ENCODE measurements around the gene AGXT. TPM values are rescaled to one million over a fixed set of nuclear protein-coding genes. Genes with fewer than 3 reads are reported as not detected.

AGXT gene
- 0.20 and 0.39 TPM in 2 replicates for total RNA-seq (2022)
- percentile 13 among the genes with signal in this experiment for Bru-seq, nascent RNA
- percentile 21 among the genes with signal in this experiment for BruChase-seq, experiment 1, labeled RNA remaining after a 2-hour chase
- BruChase-seq, experiment 2, labeled RNA remaining after a 6-hour chase, result percentile 21 among the genes with signal in this experiment
- long read RNA-seq, partial matches to known transcripts, result 1 of 2 reads
- long read RNA-seq, other reads (novel, unspliced or antisense), result 1 of 2 reads

DNA sequence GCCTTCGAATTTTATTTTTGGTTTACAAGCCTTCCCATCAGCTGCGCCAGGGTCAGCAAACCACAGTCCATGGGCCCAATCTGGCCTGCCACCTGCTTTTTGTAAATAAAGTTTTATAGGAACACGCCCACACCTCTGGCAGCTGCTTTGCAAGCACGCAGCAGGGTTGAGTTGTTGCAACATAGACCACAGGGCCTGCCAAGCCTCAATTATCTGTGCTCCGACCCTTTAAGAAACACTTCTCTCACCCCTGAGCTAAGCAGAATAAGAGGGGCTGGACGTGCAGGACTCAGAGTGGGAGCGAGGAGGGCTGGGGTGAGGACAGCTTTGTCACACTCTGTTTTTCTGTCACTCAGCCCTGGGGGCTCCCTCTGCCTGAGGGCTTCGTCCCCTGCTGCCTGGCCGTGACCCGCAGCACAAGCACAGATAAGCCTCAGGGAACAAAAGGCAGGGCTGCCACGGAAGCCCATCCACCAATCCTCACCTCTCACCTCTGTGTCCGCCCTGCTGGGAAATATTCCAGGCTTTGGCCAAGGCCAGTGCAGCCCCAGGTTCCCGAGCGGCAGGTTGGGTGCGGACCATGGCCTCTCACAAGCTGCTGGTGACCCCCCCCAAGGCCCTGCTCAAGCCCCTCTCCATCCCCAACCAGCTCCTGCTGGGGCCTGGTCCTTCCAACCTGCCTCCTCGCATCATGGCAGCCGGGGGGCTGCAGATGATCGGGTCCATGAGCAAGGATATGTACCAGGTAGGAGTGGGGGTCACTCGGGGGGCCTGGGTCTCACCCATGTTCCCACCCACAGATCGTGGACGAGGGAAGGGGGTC lies at the start of gene AGXT:
AGXT (plus strand) TSS at position 539 of the 823 bp plus-strand sequence; CDS start at position 581, 42 bp downstream.
- no peaks in the 10 kb centered on the region for H3K27me3 ChIP-seq (replicated peaks; ENCODE audit: control insufficient read depth, insufficient read depth, low read length)
- peaks cover 12% of the 10 kb centered on the region for H3K4me1 Mint-ChIP-seq (ENCODE audit: low read depth, unreplicated experiment)
- H3K27ac Mint-ChIP-seq (ENCODE audit: unreplicated experiment), result no peak within 1 kb of the TSS
- H3K4me1 ChIP-seq, result peaks cover 2% of the 10 kb centered on the region
- H3K4me3 Mint-ChIP-seq (ENCODE audit: unreplicated experiment), result no peak within 1 kb of the TSS
- H3K36me3 ChIP-seq (ENCODE audit: control insufficient read depth, insufficient read depth, low read length), result no peaks in the 10 kb centered on the region
- no peaks in the 10 kb centered on the region for H3K9me3 ChIP-seq
- TF ChIP-seq CTCF (IDR thresholded peaks at IDR 0.05; ENCODE audit: insufficient read depth in 1 of 2, low read depth in 1 of 2, low read length in 1 of 2, severe bottlenecking in 1 of 2, unreplicated experiment in 1 of 2), result no peak
- no peaks in the 10 kb centered on the region for H3K36me3 Mint-ChIP-seq (ENCODE audit: insufficient read depth, unreplicated experiment)
- peak in 1 of 2 experiments; percentile 33 for DNase-seq
- intact Hi-C loops (cut with micrococcal nuclease; ENCODE audit: unreplicated experiment), result no loop called here
- no peaks in the 10 kb centered on the region for H3K27me3 Mint-ChIP-seq (ENCODE audit: insufficient read depth, unreplicated experiment)
- no TSS peak for BruUV-seq (replicated peaks)
- POLR2A ChIA-PET, result no interaction called here
- CTCF ChIA-PET, result no interaction called here
- no peak within 1 kb of the TSS for H3K4me3 ChIP-seq (ENCODE audit: low read depth, low read length)
- H3K9me3 Mint-ChIP-seq (ENCODE audit: unreplicated experiment), result no peaks in the 10 kb centered on the region

- no peaks in the 10 kb centered on the region for H3K4me1 ChIP-seq
- ChIA-PET POLR2A (interaction anchor here (0.6 to 1.0 kb wide), 2 partner anchors 27 to 77 kb away, joined by 8 to 10 read pairs; no protein-coding TSS in a partner anchor), CTCF (interaction anchor here (1.7 kb wide), 1 partner anchor 21 kb away, joined by 11 read pairs; no protein-coding TSS in a partner anchor)
- H3K4me3 ChIP-seq (ENCODE audit: low read depth, low read length), result peak overlapping the region; percentile 25
- TF ChIP-seq CTCF (IDR thresholded peaks at IDR 0.05; ENCODE audit: insufficient read depth in 1 of 2, low read depth in 1 of 2, low read length in 1 of 2, severe bottlenecking in 1 of 2, unreplicated experiment in 1 of 2), result no peak
- Mint-ChIP-seq H3K9me3 (ENCODE audit: unreplicated experiment) (peaks cover 9% of the 10 kb centered on the region), H3K4me1 (ENCODE audit: low read depth, unreplicated experiment) (no peaks in the 10 kb centered on the region), H3K36me3 (ENCODE audit: insufficient read depth, unreplicated experiment) (no peaks in the 10 kb centered on the region), H3K27ac (ENCODE audit: unreplicated experiment) (no peak overlapping the region), H3K27me3 (ENCODE audit: insufficient read depth, unreplicated experiment) (peaks cover 18% of the 10 kb centered on the region), H3K4me3 (ENCODE audit: unreplicated experiment) (peak overlapping the region; percentile 57)
- peak in 1 of 2 experiments; percentile 30 for DNase-seq
- BruUV-seq (replicated peaks), result no TSS peak
- no peaks in the 10 kb centered on the region for H3K27me3 ChIP-seq (replicated peaks; ENCODE audit: control insufficient read depth, insufficient read depth, low read length)
- no peaks in the 10 kb centered on the region for H3K9me3 ChIP-seq
- H3K36me3 ChIP-seq (ENCODE audit: control insufficient read depth, insufficient read depth, low read length), result no peaks in the 10 kb centered on the region
- intact Hi-C loops (cut with micrococcal nuclease; ENCODE audit: unreplicated experiment), result no loop called here
Measured at GRCh38 chr2:240819126-240819857, 49.3 kb upstream of the AGXT start.

Measured in Caco-2 (cell line).